ENCODE measurements around the gene RNF150.

Gene RNF150

DNA sequence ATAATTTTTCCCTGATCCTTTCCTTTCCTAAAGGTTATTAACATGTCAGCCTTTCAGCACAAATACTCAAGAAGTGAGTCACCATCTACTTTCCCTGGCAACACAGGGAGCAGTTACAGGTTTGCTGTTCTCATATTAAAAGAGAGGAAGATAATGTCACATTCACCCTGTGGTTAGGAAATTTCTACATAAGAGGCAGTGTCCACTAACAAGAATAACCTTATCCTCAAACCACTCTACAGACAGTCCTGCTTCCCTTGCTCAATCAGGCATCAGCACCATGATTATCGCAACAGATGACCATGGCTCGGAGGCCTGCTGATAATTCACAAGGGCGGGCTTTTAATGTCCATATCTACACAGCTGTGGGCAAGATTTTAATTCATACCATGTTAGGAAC is 30.9 kb downstream of the RNF150 start:
- DNase-seq (ENCODE audit: low read depth), result peak; percentile 37
- H3K4me3 ChIP-seq (ENCODE audit: control insufficient read depth, low read depth, low read length), result no peak overlapping the region
- TF ChIP-seq, protein P1, sequence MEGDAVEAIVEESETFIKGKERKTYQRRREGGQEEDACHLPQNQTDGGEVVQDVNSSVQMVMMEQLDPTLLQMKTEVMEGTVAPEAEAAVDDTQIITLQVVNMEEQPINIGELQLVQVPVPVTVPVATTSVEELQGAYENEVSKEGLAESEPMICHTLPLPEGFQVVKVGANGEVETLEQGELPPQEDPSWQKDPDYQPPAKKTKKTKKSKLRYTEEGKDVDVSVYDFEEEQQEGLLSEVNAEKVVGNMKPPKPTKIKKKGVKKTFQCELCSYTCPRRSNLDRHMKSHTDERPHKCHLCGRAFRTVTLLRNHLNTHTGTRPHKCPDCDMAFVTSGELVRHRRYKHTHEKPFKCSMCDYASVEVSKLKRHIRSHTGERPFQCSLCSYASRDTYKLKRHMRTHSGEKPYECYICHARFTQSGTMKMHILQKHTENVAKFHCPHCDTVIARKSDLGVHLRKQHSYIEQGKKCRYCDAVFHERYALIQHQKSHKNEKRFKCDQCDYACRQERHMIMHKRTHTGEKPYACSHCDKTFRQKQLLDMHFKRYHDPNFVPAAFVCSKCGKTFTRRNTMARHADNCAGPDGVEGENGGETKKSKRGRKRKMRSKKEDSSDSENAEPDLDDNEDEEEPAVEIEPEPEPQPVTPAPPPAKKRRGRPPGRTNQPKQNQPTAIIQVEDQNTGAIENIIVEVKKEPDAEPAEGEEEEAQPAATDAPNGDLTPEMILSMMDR (conservative IDR thresholded peaks at IDR 0.05; ENCODE audit: control insufficient read depth, insufficient read depth, low read depth, low read length), result no peak

- TF ChIP-seq, protein P1 (conservative IDR thresholded peaks at IDR 0.05; ENCODE audit: control insufficient read depth, insufficient read depth, low read depth, low read length), result no peak
- no peak for DNase-seq (ENCODE audit: low read depth)
- H3K4me3 ChIP-seq (ENCODE audit: control insufficient read depth, low read depth, low read length), result no peak overlapping the region
Observed at GRCh38 chr4:141101511-141101910, 31.8 kb downstream of the RNF150 start.

DNA sequence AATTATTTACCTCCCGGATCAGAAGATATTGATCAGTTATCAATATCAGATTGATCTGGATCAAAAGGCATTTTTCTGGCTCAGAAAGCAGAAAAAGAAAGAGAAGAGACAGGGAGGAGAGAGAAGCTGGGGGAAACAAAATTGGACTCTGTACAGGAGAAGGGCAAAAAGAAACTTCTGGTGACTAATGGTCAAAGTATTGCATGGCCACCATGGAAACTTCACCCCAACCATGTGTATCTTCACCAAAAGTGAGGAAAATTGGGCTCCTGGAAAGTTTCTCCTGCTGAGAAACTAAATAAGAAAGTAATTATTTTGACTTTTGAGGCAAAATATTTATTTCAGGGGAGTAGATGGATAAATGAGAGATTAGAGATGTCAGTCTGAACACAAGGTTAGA is 33.9 kb downstream of the RNF150 start:
- DNase-seq (ENCODE audit: low read depth), result peak; percentile 5
- TF ChIP-seq, protein P1 (conservative IDR thresholded peaks at IDR 0.05; ENCODE audit: control insufficient read depth, insufficient read depth, low read depth, low read length), result no peak
- H3K4me3 ChIP-seq (ENCODE audit: control insufficient read depth, low read depth, low read length), result no peak overlapping the region

DNA sequence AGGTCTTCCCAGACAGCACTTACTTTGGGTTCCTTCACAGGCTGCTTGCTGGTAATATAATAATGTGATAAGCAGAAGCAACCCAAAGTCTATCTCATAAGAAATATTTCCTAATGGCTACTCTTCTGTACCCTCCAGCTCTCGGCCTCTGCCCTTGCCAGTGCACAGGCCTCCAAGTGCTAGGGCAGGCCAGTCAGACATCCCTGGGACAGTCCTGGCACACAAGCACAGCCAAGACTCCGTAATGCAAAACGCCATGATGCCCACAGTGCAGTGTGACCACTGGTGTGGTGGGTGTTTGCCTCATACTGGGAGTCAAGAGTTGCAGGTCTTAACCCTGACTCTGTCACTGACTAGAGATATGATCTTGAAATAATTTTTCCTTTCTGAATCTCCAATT is 35.1 kb downstream of the RNF150 start:
- no peak overlapping the region for H3K4me3 ChIP-seq (ENCODE audit: control insufficient read depth, low read depth, low read length)
- no peak for DNase-seq (ENCODE audit: low read depth)
- TF ChIP-seq, protein P1 (conservative IDR thresholded peaks at IDR 0.05; ENCODE audit: control insufficient read depth, insufficient read depth, low read depth, low read length), result no peak

DNA sequence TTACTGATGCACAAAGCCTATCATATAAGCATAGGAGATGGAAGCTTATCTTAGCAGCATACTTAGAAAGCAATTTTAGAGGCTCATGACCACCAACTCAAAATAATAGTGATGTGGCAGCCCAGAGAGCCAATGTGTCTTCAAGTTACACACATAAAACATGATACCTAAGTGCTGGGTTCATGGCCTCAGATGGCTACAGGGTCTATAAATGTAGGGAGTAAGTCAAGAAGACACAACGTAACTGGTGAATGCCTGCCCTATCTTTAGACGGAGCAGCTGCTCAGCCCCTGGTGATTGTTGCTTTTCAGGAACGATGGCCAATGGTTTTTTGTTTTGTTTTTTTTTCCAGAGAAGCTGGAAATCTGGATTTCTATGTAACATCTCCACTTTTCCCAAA is 42.8 kb downstream of the RNF150 start:
- TF ChIP-seq, protein P1 (conservative IDR thresholded peaks at IDR 0.05; ENCODE audit: control insufficient read depth, insufficient read depth, low read depth, low read length), result no peak
- no peak overlapping the region for H3K4me3 ChIP-seq (ENCODE audit: control insufficient read depth, low read depth, low read length)
- DNase-seq (ENCODE audit: low read depth), result no peak

DNA sequence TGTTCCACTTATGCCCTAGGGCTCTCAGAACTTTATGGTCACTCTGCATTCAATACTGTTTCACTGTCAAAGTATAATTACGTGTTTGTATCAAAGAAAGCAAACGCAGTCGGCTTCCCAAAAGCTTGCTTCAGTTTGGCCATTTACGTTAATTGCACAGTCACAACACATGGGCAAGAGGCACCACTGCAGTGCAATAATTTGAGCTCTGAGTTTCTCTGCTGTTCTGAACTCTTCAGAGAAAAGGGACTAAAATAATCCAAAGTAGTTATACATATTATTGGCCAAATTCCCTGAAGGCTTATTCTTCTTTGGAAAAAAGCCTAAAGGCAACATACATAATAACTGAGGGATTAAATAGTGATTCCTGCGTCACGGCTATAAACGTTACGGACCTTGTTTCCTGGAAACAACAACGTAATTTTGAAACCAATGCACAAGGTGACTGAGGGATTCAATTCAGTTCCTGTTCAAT is 51.3 kb downstream of the RNF150 start:
- no peak for DNase-seq (ENCODE audit: low read depth)
- TF ChIP-seq, protein P1 (conservative IDR thresholded peaks at IDR 0.05; ENCODE audit: control insufficient read depth, insufficient read depth, low read depth, low read length), result no peak
- no peak overlapping the region for H3K4me3 ChIP-seq (ENCODE audit: control insufficient read depth, low read depth, low read length)

- TF ChIP-seq, protein P1 (conservative IDR thresholded peaks at IDR 0.05; ENCODE audit: control insufficient read depth, insufficient read depth, low read depth, low read length), result no peak
- no peak overlapping the region for H3K4me3 ChIP-seq (ENCODE audit: control insufficient read depth, low read depth, low read length)
- no peak for DNase-seq (ENCODE audit: low read depth)
Observed at GRCh38 chr4:141080668-141081067, 52.6 kb downstream of the RNF150 start.
